Heart left ventricle (tissue), 16 donors: ENCODE data around the gene ZNF500. TPM values are rescaled to one million over a fixed set of nuclear protein-coding genes. Genes with fewer than 3 reads are reported as not detected.

Source experiments
- ATAC-seq, 4 donors: fragments of 200-7000 bp; cut with Tn5 transposase; one replicate each; pipeline ENCODE4 v1.9.1; 2020 to 2022; ENCODE audit warnings: moderate library complexity in 4 of 4, mild to moderate bottlenecking in 3 of 4, moderate number of reproducible peaks in 1 of 4
- DNase-seq, 5 donors: peaks; one replicate each; pipeline ENCODE4 v3.0.0-alpha.2; 2020
- H3K27ac ChIP-seq, 12 donors: fragments of 200-600 bp; sonication (generic) in 4 of 12; one replicate each; pipeline versions ENCODE4 v1.5.0 to v1.8.0; 2016 to 2022; ENCODE audit warnings: mild to moderate bottlenecking in 2 of 12
- H3K27me3 ChIP-seq, 9 donors: fragments of 200-600 bp; sonication (generic) in 2 of 9; one replicate each; pipeline versions ENCODE4 v1.5.1 to v1.8.0; 2016 to 2022; ENCODE audit warnings: mild to moderate bottlenecking in 3 of 9
- H3K36me3 ChIP-seq, 9 donors: fragments of 200-600 bp; sonication (generic) in 2 of 9; one replicate each; pipeline versions ENCODE4 v1.5.0 to v1.8.0; 2018 to 2022; ENCODE audit warnings: mild to moderate bottlenecking in 2 of 9
- H3K4me1 ChIP-seq, 12 donors: fragments of 200-600 bp; sonication (generic) in 4 of 12; one replicate each; pipeline versions ENCODE4 v1.5.0 to v1.8.0; 2016 to 2022; ENCODE audit warnings: mild to moderate bottlenecking in 3 of 12
- H3K4me3 ChIP-seq, 12 donors: fragments of 200-600 bp; sonication (generic) in 4 of 12; one replicate each; pipeline versions ENCODE4 v1.5.0 to v1.8.0; 2017 to 2022; ENCODE audit warnings: mild to moderate bottlenecking in 9 of 12, moderate library complexity in 4 of 12
- H3K9me3 ChIP-seq, 12 donors: fragments of 200-600 bp; sonication (generic) in 4 of 12; one replicate each; pipeline versions ENCODE4 v1.5.0 to v1.8.0; 2016 to 2022; ENCODE audit warnings: mild to moderate bottlenecking in 1 of 12
- POLR2A ChIP-seq, 2 donors: fragments of 450-650 bp; IDR thresholded peaks; one replicate each; pipeline ENCODE4 v1.6.1; 2017; ENCODE audit warnings: antibody characterized with exemption in 2 of 2, mild to moderate bottlenecking in 2 of 2, moderate library complexity in 2 of 2
- WGBS, 4 donors: extraction: QIAGEN DNeasy Blood & Tissue Kit in 2 of 4; methylation state at CpG; one replicate each; pipeline versions ENCODE4 v1.1.5 to v1.1.7; 2013 to 2018; 5-methylcytosine and 5-hydroxymethylcytosine counted together
- intact Hi-C, 10 donors: fragments of 100-400 bp; cut with DNase I; formaldehyde crosslinking; loops; one replicate each; pipeline versions ENCODE4 v1.11.1 to v1.14.2; 2022
- polyA plus RNA-seq, 2 donors: library from polyadenylated mRNA; stranded (reverse); fragments of 200-250 nt; gene quantifications; one replicate each; pipeline ENCODE4 v1.2.3, GENCODE V29; 2013
- total RNA-seq, 9 donors: library from RNA; depleted of rRNA in 2 of 9; stranded (reverse); fragments of >200 nt in 2 of 9; fragmentation: NEBNext Ultra II Directional in 3 of 9; extraction: Animal tissue kit (Norgen Biotek cat#: 25700) in 3 of 9; gene quantifications; one replicate each; pipeline versions ENCODE4 v1.1.0 to v1.2.4, GENCODE V29; 2016 to 2023
- TF ChIP-seq, protein P1 (sequence below), 12 donors: fragments of 200-600 bp; sonication (generic) in 4 of 12; IDR thresholded peaks; one replicate each; pipeline versions ENCODE4 v1.5.0 to v1.8.0; 2018 to 2022; ENCODE audit warnings: antibody characterized with exemption in 12 of 12, mild to moderate bottlenecking in 5 of 12
- donor health status: ischemic (EF 13 %, LVEDD 7.1; RV severe dilation, severe dysfunction).
- donor health status: healthy with polysubstance abuse.
- donor health status: DM: no; HTN: yes; CAD: no.
- donor health status: DM: no; HTN: no; CAD: no.
- donor health status: ischemic (EF 25% LVEDD 6.9; RV normal size, moderate dysfunction).
- donor health status: ischemic (EF 25% LVEDD 5.7; RV mildly dilated, moderate dysfunction).
- donor health status: healthy.
- donor health status: DM: yes; HTN: yes; CAD: no.
- donor health status: ischemic (EF 35%, LVEDD 5.7; RV mildly dilated, moderate dysfunction).
- donor health status: nonischemic (EF 11% LVEDD 7.7; RV severe dilation, severe dysfunction).
- donor health status: DM: yes; HTN: yes; CAD: no.
- donor health status: PGD.
- donor health status: ischemic (EF 29% LVEDD 5.4; RV normal size, mild dysfunction).
- donor health status: nonischemic (EF 23%, LVEDD 6.1; RV moderate dilation, normal function).

Gene ZNF500
- total and polyA plus RNA-seq, 11 donors = 4.8 to 11.6 (median 6.5) TPM

DNA sequence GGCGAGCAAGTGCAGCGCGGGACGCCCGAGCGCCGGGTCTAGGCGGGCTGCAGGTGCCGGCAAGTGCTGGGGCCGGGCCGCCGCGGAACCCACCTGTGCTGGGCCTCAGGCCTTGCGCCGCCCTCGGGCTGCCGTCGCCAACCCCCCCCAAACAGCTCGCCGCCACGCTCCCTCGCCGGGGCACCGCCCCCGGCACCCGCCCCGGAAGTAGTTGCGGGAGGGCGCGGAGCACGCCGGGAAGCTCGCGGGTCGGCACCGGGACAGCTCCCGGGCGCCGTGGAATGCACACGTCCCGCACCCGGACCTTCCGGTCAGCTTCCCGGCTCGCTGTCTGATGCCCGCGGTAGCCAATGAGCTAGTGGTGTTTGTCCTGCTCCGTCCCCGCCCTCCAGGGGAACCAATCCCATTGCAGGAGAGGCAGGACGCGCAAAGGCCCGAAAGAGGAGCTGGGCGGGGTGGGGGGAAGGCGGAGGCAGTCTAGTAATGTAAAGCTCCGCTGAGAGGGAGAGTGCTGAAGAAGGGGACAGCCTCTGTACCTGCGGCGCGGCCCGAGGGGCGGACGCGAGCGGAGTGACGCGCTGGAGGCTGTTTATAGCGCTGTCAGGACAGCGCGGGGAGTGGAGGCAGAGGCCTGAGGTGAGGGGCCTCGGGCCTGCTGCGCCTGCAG is 32.8 kb downstream of the ZNF500 start, which contains the start of the genes ANKS3 and DNAAF8:
Gene ANKS3, minus strand, starts transcription at position 209 of the 667 bp plus-strand sequence. CDS start 4,122 bp downstream, outside the sequence.
Gene DNAAF8, plus strand, starts transcription at position 475 of the 667 bp plus-strand sequence. CDS start 1,978 bp downstream, outside the sequence.
- ATAC-seq = peak; percentile 98 to 99 (median 98)
- DNase-seq = peak; percentile 95 to 99 (median 97)
- H3K36me3 ChIP-seq = peaks cover 0 to 20% (median 10%) of the 10 kb centered on the region in 9 donors
- H3K4me3 ChIP-seq = peak within 1 kb of the TSS; percentile 61 to 99 (median 91)
- no peaks in the 10 kb centered on the region for H3K27me3 ChIP-seq
- 0% methylated on average over 52 to 70 of the region's 70 CpGs for WGBS, 4 donors
- peak within 1 kb of the TSS; percentile 47 to 90 (median 78) for H3K27ac ChIP-seq
- TF ChIP-seq, protein P1, sequence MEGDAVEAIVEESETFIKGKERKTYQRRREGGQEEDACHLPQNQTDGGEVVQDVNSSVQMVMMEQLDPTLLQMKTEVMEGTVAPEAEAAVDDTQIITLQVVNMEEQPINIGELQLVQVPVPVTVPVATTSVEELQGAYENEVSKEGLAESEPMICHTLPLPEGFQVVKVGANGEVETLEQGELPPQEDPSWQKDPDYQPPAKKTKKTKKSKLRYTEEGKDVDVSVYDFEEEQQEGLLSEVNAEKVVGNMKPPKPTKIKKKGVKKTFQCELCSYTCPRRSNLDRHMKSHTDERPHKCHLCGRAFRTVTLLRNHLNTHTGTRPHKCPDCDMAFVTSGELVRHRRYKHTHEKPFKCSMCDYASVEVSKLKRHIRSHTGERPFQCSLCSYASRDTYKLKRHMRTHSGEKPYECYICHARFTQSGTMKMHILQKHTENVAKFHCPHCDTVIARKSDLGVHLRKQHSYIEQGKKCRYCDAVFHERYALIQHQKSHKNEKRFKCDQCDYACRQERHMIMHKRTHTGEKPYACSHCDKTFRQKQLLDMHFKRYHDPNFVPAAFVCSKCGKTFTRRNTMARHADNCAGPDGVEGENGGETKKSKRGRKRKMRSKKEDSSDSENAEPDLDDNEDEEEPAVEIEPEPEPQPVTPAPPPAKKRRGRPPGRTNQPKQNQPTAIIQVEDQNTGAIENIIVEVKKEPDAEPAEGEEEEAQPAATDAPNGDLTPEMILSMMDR (IDR thresholded peaks at IDR 0.05) = no peak
- TF ChIP-seq POLR2A (IDR thresholded peaks at IDR 0.05) = peak in 1 of 2 donors; percentile 56
- no peaks in the 10 kb centered on the region for H3K9me3 ChIP-seq
- intact Hi-C loops = loop anchor here in 6 of 10 donors (1.0 to 10.0 kb wide), 10 partner anchors 33 to 223 kb away; partner anchors contain the start of genes SEC14L5 (in 3 of the 6), ZNF500 (in 2 of the 6), GLYR1 (in 1 of the 6) and NUDT16L1 (in 1 of the 6)
- H3K4me1 ChIP-seq = peaks cover 0 to 17% (median 15%) of the 10 kb centered on the region in 12 donors

GRCh38 chr16:4733747-4734062 is 33.3 kb downstream of the ZNF500 start:
- intact Hi-C loops = loop anchor here in 6 of 10 donors (1.0 to 10.0 kb wide), 10 partner anchors 33 to 224 kb away; partner anchors contain the start of genes SEC14L5 (in 3 of the 6), ZNF500 (in 2 of the 6), GLYR1 (in 1 of the 6) and NUDT16L1 (in 1 of the 6)
- no peaks in the 10 kb centered on the region for H3K9me3 ChIP-seq
- ATAC-seq (no peak), DNase-seq (peak in 2 of 5 donors; percentile 31 to 54)
- TF ChIP-seq, protein P1 (IDR thresholded peaks at IDR 0.05) = no peak
- no peak for TF ChIP-seq POLR2A (IDR thresholded peaks at IDR 0.05)
- 0 to 5% (median 1%) methylated on average over 17 to 19 of the region's 19 CpGs for WGBS, 4 donors
- peaks cover 0 to 25% (median 15%) of the 10 kb centered on the region in 9 donors for H3K36me3 ChIP-seq
- H3K4me3 ChIP-seq = peak overlapping the region; percentile 61 to 99 (median 91)
- H3K4me1 ChIP-seq = peaks cover 0 to 17% (median 15%) of the 10 kb centered on the region in 12 donors
- H3K27me3 ChIP-seq = no peaks in the 10 kb centered on the region
- peak overlapping the region; percentile 47 to 90 (median 78) for H3K27ac ChIP-seq

- Histone ChIP-seq H3K4me1 (peaks cover 0 to 17% (median 15%) of the 10 kb centered on the region in 12 donors), H3K36me3 (peaks cover 0 to 28% (median 17%) of the 10 kb centered on the region in 9 donors), H3K9me3 (no peaks in the 10 kb centered on the region), H3K27me3 (no peaks in the 10 kb centered on the region), H3K4me3 (peak overlapping the region; percentile 61 to 99 (median 91)), H3K27ac (peak overlapping the region in 8 of 12 donors; percentile 63 to 90 (median 84))
- intact Hi-C loops = loop anchor here in 5 of 10 donors (5.0 to 10.0 kb wide), 4 partner anchors 36 to 224 kb away; partner anchors contain the start of gene SEC14L5 (in 3 of the 5)
- TF ChIP-seq, protein P1 (IDR thresholded peaks at IDR 0.05) = no peak
- TF ChIP-seq POLR2A (IDR thresholded peaks at IDR 0.05) = no peak
- DNase-seq (no peak), ATAC-seq (no peak)
- 31 to 47% (median 41%) methylated on average over 17 of the region's 17 CpGs for WGBS, 4 donors
Observed at GRCh38 chr16:4733211-4733742, 33.7 kb downstream of the ZNF500 start.

GRCh38 chr16:4729876-4730275 is 37.1 kb downstream of the ZNF500 start:
- Histone ChIP-seq H3K27me3 (no peaks in the 10 kb centered on the region), H3K9me3 (no peaks in the 10 kb centered on the region), H3K4me1 (peaks cover 0 to 11% (median 8%) of the 10 kb centered on the region in 12 donors), H3K36me3 (peaks cover 0 to 61% (median 42%) of the 10 kb centered on the region in 9 donors), H3K4me3 (no peak overlapping the region), H3K27ac (no peak overlapping the region)
- TF ChIP-seq, protein P1 (IDR thresholded peaks at IDR 0.05) = no peak
- no peak for TF ChIP-seq POLR2A (IDR thresholded peaks at IDR 0.05)
- ATAC-seq (no peak), DNase-seq (no peak)
- 94 to 98% (median 95%) methylated on average over 15 of the region's 15 CpGs for WGBS, 4 donors
- intact Hi-C loops = loop anchor here in 5 of 10 donors (5.0 to 10.0 kb wide), 4 partner anchors 33 to 227 kb away; partner anchors contain the start of gene SEC14L5 (in 3 of the 5)
